HepG2 (cell line): ENCODE results near the gene RPS6KC1. TPM values are rescaled to one million over a fixed set of nuclear protein-coding genes. Genes with fewer than 3 reads are reported as not detected.

Source experiments
- CERS6 ChIP-seq: sonication (generic); formaldehyde crosslinking; IDR thresholded peaks from 2 replicates; pipeline ENCODE4 v1.5.0; 2020; ENCODE audit warnings: missing genetic modification reagents
- CREB3 ChIP-seq: sonication (generic); formaldehyde crosslinking; IDR thresholded peaks from 2 replicates; pipeline ENCODE4 v1.5.0; 2020; ENCODE audit warnings: missing genetic modification reagents
- DNMT3B ChIP-seq: conservative IDR thresholded peaks from 2 replicates; pipeline ENCODE4 v1.6.1; 2016; ENCODE audit warnings: missing biosample characterization, control low read depth
- HMG20B ChIP-seq: conservative IDR thresholded peaks from 2 replicates; pipeline ENCODE4 v1.6.1; 2016; ENCODE audit warnings: missing genetic modification reagents, missing compliant biosample characterization
- HNF4G ChIP-seq, 2 experiments: sonication (generic) in 1 of 2; formaldehyde crosslinking in 1 of 2; IDR thresholded peaks; 2 replicates each; pipeline versions ENCODE4 v1.4.0 to v1.6.1; 2011 to 2020; ENCODE audit warnings: borderline replicate concordance in 2 of 2, low read depth in 2 of 2, mild to moderate bottlenecking in 2 of 2, low read length in 1 of 2, missing genetic modification reagents in 1 of 2, moderate library complexity in 1 of 2
- HOXA5 ChIP-seq: sonication (generic); formaldehyde crosslinking; IDR thresholded peaks from 2 replicates; pipeline ENCODE4 v1.4.0; 2020; ENCODE audit warnings: missing genetic modification reagents
- MXD4 ChIP-seq: IDR thresholded peaks from 2 replicates; pipeline ENCODE4 v1.6.1; 2016; ENCODE audit warnings: mild to moderate bottlenecking, missing biosample characterization, missing genetic modification reagents
- PHF20 ChIP-seq: sonication (generic); formaldehyde crosslinking; IDR thresholded peaks from 2 replicates; pipeline ENCODE4 v1.5.0; 2020; ENCODE audit warnings: mild to moderate bottlenecking, missing genetic modification reagents
- TEAD3 ChIP-seq: optimal IDR thresholded peaks from 2 replicates; pipeline ENCODE3; 2016; ENCODE audit warnings: borderline replicate concordance
- THAP11 ChIP-seq: IDR thresholded peaks from 2 replicates; pipeline ENCODE4 v1.6.1; 2016; ENCODE audit warnings: missing biosample characterization, missing genetic modification reagents
- ZBTB8A ChIP-seq: sonication (generic); formaldehyde crosslinking; IDR thresholded peaks from 2 replicates; pipeline ENCODE4 v1.4.0; 2020; ENCODE audit warnings: mild to moderate bottlenecking, low read depth, missing genetic modification reagents, borderline replicate concordance
- ZNF274 ChIP-seq: sonication (generic); formaldehyde crosslinking; IDR thresholded peaks from 2 replicates; pipeline ENCODE4 v1.5.1; 2020; ENCODE audit warnings: mild to moderate bottlenecking, missing genetic modification reagents
- ZNF407 ChIP-seq: sonication (generic); formaldehyde crosslinking; IDR thresholded peaks from one replicate; pipeline ENCODE4 v1.5.1; 2020; ENCODE audit warnings: mild to moderate bottlenecking, missing genetic modification reagents; ENCODE audit errors: not compliant biosample characterization
- ZNF44 ChIP-seq: sonication (generic); formaldehyde crosslinking; IDR thresholded peaks from 2 replicates; pipeline ENCODE4 v1.5.1; 2020; ENCODE audit warnings: mild to moderate bottlenecking, missing genetic modification reagents
- ZNF577 ChIP-seq: sonication (generic); formaldehyde crosslinking; IDR thresholded peaks from 2 replicates; pipeline ENCODE4 v1.4.0; 2020; ENCODE audit warnings: mild to moderate bottlenecking, low read depth, missing genetic modification reagents, borderline replicate concordance
- ZNF737 ChIP-seq: sonication (generic); formaldehyde crosslinking; IDR thresholded peaks from 2 replicates; pipeline ENCODE4 v1.5.0; 2020; ENCODE audit warnings: missing genetic modification reagents, mild to moderate bottlenecking, borderline replicate concordance
- ZNF878 ChIP-seq: sonication (generic); formaldehyde crosslinking; IDR thresholded peaks from 2 replicates; pipeline ENCODE4 v1.8.1; 2023; ENCODE audit warnings: mild to moderate bottlenecking, missing genetic modification reagents, moderate library complexity
- polyA plus RNA-seq, 8 experiments: library from polyadenylated mRNA; depleted of rRNA in 3 of 8; stranded (reverse) in 7 of 8; unstranded in 1 of 8; fragments of >200 nt; fragmentation: Illumina TruSeq in 4 of 8; extraction: Trizol in 4 of 8; gene quantifications; 2 replicates each; pipeline versions ENCODE4 v1.2.1 to v1.2.3, GENCODE V29; 2011 to 2016; ENCODE audit warnings: low read depth in 4 of 8, missing spikeins in 1 of 8, mixed read lengths in 1 of 8; ENCODE audit not compliant: insufficient read depth in 1 of 8
- total RNA-seq, 5 experiments: library from RNA; depleted of rRNA; stranded (reverse); fragments of >200 nt; fragmentation: Illumina TruSeq; extraction: Trizol; gene quantifications; 2 replicates each; pipeline ENCODE4 v1.2.3, GENCODE V29; 2016; ENCODE audit warnings: low read depth in 1 of 5

Gene RPS6KC1
- total and polyA plus RNA-seq, 2 of the 13 experiments (the other 11 are each of a cell fraction or from before 2014, with no cell fraction given), result 11.0 to 25.2 TPM

- TF ChIP-seq ZNF407, result no peak
- TF ChIP-seq PHF20 (CRISPR knock-in tag), result no peak
- no peak for TF ChIP-seq ZNF737
- TF ChIP-seq THAP11 (CRISPR knock-in tag), result no peak
- no peak for TF ChIP-seq ZNF274 (CRISPR knock-in tag)
- TF ChIP-seq MXD4, result no peak
- TF ChIP-seq ZNF577 (CRISPR knock-in tag), result no peak
- no peak for TF ChIP-seq CREB3
- TF ChIP-seq ZNF878, result no peak
- no peak for TF ChIP-seq HOXA5
- TF ChIP-seq ZBTB8A (CRISPR knock-in tag), result no peak
- no peak for TF ChIP-seq CERS6 (CRISPR knock-in tag)
- TF ChIP-seq ZNF44 (CRISPR knock-in tag), result no peak
- no peak for TF ChIP-seq HNF4G (IDR thresholded peaks at IDR 0.05; ENCODE audit: borderline replicate concordance, low read depth, low read length)
- no peak for TF ChIP-seq HNF4G (CRISPR knock-in tag; IDR thresholded peaks at IDR 0.05; ENCODE audit: borderline replicate concordance, low read depth)
- no peak for TF ChIP-seq DNMT3B (CRISPR knock-in tag)
- TF ChIP-seq HMG20B (CRISPR knock-in tag), result no peak
- TF ChIP-seq TEAD3 (CRISPR knock-in tag), result peak; percentile 59
Observed at GRCh38 chr1:213057264-213058059, 6.4 kb downstream of the RPS6KC1 start (continued).
